Retina (tissue), 1 donor: ENCODE results near the gene RABL6.
A peak's percentile ranks its signal among the peaks of the same experiment; 100 is the strongest.
"Not testable (repeated sequence)": the region's sequence is repeated elsewhere in the genome, so short reads cannot be mapped to it uniquely, and the experiment has no call there.

Experiments used
- DNase-seq: peaks from one replicate; pipeline ENCODE4 v3.0.0-alpha.2; 2016

RABL6 gene, protein sequence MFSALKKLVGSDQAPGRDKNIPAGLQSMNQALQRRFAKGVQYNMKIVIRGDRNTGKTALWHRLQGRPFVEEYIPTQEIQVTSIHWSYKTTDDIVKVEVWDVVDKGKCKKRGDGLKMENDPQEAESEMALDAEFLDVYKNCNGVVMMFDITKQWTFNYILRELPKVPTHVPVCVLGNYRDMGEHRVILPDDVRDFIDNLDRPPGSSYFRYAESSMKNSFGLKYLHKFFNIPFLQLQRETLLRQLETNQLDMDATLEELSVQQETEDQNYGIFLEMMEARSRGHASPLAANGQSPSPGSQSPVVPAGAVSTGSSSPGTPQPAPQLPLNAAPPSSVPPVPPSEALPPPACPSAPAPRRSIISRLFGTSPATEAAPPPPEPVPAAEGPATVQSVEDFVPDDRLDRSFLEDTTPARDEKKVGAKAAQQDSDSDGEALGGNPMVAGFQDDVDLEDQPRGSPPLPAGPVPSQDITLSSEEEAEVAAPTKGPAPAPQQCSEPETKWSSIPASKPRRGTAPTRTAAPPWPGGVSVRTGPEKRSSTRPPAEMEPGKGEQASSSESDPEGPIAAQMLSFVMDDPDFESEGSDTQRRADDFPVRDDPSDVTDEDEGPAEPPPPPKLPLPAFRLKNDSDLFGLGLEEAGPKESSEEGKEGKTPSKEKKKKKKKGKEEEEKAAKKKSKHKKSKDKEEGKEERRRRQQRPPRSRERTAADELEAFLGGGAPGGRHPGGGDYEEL

DNA sequence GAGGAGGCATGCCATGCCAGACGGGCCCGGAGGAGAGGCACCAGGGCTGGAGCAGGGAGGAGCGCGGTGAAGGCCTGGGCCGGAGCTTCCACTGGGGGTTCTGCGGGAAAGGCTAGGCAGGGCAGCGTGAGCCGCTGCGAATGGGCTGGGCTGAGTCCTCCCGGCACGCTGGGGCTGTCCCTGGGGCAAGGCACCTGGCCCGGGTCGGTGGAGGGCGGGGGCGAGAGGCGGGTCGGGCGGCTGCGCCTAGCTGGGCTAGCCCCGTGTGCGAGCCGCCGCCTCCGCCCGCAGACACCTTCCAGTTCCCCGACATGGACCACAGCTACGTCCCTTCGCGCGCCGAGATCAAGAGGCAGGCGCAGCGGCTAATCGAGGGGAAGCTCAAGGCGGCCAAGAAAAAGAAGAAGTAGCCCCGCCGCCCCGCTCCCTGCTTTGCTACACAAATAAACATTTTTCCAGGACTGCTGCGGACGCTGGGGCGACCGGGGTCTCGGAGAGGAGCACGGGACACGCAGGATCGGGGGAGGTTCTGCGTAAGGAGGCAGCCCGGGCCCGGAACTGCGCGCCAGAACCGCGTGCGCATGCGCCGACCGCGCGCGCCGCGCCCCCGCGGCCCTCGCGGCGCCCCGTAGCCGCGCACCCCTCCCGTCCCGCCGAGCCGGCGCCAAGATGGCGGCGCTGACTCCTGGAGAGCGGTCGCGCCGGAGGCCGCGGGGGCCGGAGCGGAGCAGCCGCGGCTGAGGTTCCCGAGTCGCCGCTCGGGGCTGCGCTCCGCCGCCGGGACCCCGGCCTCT is at the start of gene RABL6:
Gene RABL6 (plus strand): TSS at position 668 of the 794 bp plus-strand sequence. CDS start 249 bp downstream, outside the sequence.
- DNase-seq, result peak; percentile 89

DNA sequence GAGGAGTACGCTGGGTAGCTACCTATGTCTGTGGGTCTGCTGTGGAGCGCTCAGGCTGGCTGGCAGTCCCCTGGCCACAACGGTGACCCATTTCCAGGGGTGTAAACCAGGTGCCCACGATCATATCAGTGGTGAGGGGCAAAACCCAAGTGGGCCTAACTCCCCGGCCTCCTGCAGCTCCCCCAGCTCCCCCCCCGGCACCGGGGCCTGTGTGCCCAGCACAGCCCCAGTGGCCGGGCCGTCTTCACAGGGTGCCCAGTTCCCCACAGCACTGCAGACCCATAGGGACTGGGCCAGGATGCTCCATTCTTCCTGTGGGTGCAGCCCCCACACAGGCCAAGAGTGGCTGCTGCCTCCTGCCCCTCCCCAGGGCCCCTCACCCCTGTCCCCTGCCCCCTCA is 48.7 kb upstream of the RABL6 start:
- DNase-seq, result no peak

DNA sequence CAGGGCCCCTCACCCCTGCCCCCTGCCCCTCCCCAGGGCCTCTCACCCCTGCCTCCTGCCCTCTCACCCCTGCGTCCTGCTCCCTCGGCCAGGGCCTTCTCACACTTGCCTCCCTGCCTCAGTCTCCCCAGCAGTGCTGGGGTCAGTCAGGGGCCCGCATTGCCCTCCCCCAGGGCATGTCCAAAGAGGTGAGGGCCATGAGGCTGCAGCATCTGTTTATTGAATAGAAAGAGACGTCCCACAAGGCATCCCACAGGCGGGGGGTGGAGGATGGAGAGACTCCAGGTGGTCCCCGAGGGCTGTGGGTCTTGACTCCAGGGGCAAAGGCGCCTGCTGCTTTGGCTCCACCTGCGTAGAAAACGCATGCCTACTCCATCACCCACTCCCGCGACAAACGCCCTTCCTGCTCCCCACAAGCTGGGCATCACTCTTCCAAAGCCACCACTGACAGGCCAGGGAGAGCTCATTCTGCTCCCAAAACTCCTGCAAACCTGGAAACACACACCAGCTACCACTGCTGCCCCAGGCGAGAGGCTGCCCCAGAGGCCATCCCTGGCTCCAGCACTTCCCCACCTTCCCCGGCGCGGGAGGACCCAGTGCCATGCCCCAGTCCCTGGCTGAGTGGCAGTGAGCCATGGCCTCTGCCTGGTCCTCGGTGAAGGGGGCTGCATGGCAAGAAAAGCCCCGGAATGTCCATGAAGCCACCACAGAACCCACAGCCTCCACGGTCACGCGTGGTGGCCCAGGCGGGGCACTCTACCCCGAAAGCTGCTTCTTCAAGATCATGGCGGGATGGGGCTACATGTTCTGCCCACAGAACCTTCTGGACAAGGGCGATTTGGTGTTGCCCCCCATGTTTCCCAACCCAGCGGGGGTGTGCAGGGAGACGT is 48.1 kb upstream of the RABL6 start:
- no peak for DNase-seq

DNA sequence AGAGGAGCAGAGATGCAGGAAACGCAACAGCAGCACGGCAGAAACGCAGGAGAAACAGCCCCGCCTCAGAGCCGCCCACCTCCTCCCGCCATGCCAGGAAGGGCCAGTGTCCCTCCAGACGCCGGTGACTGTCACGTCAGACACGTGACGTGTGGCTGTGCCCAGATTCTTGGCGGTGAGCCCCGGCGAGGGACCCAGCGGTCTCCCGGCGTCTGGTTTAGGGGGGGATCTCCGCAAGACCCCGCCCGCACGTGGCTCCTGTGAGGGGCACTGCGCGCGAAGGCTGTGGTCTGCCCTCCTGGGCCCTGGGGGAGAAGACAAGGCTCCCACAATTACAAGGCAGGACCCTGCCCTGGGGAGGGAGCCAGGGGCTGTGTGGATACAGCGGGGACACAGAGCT is 47.3 kb upstream of the RABL6 start:
- DNase-seq, result no peak

DNA sequence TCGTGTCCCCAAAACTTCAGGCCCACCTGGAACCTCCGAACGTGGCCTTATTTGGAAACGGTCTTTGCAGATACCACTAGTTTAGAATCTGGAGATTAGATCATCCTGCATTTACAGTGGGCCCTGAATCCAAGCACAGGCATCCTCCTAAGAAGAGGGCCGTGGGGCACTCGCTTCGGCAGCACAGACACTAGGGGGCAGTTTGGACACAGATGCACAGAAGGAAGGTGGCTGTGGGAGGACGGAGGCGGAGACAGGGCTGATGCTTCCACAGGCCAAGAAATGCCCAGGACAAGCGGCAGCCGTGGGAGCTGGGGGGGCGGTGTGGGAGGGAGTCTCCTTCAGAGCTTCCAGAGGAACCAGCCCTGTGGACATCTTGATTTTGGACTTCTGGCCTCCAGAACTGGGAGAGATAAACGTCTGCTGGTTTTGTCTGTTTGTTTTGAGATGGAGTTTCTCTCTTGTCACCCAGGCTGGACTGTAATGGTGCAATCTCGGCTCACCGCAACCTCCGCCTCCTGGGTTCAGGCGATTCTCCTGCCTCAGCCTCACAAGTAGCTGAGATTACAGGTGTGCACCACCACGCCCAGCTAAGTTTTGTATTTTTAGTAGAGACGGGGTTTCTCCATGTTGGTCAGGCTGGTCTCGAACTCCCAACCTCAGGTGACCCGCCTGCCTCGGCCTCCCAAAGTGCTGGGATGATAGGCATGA is 46.8 kb upstream of the RABL6 start:
- peak; percentile 61 for DNase-seq

DNA sequence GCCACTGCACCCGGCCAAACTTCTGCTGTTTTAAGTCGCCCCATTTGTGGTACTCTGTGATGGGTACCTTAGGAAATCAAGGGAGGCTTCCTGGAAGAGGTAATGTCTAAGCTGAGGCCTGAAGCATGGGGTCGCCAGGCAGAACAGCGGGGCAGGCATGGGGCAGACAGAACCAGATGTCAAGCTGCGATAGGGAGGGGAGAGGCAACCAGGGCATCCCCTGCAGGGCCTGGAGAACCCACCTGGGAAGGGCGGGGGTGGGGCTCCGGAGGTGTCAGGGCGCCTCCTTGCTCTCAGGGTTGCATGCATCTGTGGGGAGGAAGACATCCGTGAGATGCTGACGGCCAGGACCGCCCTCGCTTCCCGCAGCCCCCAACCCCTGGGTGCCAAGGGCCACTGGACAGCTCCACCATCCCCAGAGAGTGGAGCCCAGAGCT is 46.2 kb upstream of the RABL6 start:
- DNase-seq, result no peak

DNA sequence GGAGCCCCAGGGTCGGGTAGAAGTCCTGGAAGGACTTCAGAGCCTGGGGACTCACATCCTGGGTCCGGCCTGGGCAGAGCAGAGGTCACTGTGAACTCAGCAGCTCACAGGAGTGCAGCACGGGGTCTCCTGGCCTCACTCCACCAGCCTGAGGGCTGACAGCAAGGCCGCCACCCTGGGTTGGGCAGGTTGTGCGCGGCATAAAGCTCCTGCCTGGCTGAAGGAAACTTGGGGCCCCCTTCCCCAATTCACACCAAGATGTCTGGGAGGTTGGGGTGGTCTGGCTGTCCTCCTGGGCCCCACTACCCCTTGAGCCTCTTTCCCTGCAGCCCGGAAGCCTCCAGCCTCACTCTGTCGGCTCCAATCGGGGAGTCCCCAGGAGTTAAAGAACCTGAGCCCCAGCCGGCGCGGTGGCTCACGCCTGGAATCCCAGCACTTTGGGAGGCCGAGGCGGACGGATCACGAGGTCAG is 45.5 kb upstream of the RABL6 start:
- no peak for DNase-seq

DNA sequence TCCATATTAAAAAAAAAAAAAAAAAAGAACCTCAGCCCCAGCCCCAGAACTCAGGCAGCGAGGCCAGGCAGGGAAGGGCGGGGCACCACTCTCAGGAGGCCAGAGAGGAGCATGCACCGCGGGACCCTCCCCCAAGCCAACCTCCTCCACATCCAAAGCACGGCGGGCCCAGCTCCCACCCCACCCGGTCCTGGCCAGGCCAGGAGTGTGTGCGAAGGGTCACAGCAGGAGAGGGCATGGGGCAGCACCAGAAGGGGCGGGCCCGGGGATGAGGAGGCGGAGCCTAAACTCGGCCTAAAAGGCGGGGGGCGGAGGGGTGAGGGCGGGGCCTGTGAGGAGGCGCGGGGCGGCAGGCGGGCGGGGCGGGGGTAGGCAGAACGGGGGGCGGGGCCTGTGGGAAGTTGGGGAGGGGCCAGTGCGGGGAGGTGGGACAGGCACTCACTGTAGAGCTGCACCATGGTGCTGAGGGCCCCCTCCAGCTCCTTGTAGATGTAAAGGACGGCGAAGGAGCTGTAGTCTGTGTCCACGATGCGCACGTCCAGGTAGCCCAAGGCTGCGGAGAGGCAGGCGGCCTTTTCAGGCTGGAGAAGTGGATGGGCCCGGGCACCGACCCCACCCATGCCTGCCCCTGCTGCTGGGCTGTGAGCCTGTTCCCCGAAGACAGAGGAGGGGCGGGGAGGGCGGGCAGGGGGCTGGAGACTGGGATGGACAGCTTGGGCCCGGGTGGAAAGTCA is 44.7 kb upstream of the RABL6 start:
- DNase-seq, result peak; percentile 57

DNA sequence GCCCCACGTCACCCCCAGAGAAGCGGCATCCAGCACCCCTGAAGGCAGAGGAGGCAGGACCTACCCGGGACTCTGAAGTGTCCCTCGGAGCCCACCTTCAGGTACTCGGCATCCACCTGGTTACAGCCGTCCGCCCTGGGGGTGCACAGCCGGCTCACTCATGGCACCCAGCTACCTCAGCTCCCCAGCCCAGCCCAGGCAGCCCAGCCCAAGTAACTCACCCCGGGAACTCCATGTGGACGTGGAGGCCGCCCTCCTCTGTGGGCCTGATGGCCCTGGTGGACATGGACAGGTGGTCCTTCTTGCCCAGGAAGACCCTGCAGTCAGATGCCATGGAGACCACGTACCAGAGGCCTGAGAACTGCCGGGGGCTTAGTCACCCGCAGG is 44.1 kb upstream of the RABL6 start:
- no peak for DNase-seq

DNA sequence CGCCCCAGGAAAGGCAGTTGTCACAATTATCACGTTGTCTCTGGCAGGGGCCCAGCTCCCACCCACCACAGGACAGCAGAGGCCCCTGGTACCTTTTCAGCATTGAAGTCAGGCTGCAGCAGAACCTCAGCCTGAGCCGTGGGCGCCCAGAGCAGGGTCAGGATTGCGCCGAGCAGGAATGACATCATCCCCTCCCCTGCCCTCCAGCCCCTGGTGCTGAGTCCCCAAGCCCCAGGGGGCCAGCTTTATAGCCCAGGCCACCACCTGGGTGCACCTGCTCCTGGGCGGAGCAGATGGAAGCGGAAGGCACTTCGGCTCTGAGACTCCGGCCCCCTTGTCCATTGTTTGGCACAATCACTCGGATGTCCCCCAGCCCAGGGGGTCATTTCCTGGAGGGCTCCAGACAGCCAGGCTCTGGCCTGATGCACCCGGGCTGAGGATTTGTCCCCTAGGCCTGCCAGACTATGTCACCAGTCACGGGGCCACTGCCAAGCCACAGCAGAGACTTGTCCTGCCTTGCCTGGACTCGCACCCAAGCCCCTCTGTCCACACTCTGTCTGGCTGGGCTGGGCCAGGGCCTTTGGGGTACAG is 43.4 kb upstream of the RABL6 start, which contains the start of gene LCN15:
Gene LCN15 (minus strand): TSS at position 218 of the 591 bp plus-strand sequence. CDS start 30 bp downstream, at position 188.
- DNase-seq, result no peak

DNA sequence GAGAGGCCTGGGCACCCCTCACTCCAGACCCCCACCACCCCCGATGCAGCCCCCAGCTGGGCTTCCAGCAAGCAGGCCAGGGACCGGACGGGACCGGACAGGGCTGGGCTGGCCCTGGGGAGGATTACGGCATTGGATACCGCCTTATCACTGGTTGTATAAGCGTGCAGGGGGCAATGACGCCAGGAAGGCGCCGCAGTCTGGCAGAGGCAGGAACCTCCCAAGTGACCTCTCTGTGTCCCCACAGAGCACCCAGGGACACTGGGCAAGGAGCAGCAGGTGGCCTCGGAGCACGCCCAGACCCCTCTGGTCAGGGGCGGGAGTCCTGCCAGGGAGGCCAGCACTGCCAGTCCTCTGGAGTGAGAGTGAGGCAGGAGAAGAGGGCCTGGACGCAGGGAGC is 42.7 kb upstream of the RABL6 start:
- DNase-seq, result no peak

DNA sequence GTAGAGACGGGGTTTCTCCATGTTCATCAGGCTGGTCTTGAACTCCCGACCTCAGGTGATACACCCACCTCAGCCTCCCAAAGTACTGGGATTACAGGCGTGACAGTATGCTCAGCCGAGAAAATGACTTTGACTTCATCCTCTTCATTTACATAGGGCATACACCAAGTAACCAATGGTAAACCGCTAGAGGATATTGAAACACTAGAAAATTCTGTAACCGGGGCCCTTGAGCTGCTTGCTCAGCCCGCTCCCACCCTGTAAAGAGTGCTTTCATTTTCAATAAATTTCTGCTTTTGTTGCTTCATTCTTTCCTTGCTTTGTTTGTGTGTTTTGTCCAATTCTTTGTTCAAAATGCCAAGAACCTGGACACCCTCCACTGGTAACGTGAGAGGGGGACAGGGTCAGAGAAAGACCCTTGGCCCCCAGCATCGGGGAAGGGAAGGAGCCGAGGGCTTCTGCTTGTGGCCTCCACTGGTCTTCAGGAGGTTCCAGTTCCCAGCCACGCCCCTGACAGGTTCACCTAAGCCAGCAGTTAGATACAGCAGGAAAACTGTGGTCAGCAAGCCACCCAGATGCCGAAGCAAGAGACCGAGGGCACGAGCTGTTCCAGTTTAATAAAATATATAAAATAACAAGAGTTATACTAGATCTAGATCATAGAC is 41.9 kb upstream of the RABL6 start:
- not testable (repeated sequence) for DNase-seq

DNA sequence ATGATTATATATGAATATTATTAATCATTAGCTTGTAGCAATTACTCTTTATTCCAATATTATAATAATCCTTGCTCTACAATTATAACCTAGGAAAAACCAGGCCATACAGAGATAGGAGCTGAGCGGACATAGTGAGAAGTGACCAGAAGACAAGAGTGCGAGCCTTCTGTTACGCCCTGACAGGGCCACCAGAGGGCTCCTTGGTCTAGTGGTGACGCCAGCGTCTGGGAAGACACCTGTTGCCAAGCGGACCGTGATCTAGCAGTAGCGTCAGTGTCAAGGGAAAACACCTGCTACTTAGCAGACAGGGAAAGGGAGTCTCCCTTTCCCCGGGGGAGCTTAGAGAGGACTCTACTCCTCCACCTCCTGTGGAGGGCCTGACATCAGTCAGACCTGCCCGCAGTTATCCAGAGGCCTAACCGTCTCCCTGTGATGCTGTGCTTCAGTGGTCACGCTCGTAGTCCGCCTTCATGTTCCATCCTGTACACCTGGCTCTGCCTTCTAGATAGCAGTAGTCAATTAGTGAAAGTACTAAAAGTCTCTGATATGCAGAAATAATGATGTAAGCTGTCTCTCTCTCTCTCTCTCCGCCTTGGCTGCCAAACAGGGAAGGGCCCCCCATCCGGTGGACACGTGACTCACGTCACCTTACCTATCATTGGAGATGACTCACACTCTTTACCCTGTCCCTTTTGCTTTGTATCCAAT is 41.2 kb upstream of the RABL6 start:
- peak; percentile 61 for DNase-seq

DNA sequence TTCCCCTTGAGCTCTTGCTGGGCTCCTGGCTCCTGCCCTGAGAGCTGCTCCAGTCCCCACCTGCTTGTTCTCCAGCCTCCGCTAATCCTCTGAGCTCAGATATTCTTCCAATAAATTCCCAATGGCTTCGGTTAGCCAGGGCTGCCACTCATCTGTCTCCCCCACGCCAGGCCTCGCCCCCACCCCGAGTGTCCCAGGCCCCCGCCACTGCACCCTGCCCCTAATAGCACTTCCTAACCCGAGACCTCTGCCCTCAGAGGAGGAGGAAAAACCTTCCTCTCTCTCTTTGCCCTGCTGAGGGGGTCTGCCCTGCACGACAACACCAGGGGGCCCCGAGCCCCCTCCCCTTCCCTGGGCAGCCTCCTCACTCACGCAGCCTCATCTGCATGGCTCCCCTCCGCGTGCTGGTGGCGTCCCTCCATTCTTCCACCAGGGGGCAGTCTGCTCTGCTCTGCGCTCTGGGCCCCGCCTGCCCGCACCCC is 38.0 kb upstream of the RABL6 start:
- DNase-seq, result peak; percentile 47

DNA sequence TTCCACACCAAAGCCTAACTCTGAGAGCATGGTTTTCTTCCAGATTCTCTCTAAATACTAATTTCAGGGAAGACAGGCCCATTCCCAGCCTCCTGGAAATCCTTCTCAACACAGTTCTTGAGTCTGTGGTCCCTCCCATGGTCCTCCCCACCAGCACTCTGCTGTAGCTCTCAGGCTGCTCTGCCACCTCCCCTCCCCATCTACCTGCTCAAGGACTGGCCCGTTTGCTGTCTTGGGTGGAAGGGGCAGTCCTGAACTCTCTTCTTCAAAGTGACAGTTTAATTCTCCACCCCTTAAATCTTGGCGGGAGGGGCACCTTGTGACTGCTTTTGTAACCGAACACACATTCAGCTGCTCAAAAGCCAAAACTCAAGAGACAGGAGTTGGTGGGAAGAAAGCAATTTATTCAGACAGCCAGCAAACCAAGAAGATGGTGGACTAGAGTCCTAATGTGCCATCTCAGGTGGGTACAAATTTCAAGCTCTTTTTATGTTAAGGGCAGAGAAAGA is 35.8 kb upstream of the RABL6 start:
- DNase-seq, result no peak

DNA sequence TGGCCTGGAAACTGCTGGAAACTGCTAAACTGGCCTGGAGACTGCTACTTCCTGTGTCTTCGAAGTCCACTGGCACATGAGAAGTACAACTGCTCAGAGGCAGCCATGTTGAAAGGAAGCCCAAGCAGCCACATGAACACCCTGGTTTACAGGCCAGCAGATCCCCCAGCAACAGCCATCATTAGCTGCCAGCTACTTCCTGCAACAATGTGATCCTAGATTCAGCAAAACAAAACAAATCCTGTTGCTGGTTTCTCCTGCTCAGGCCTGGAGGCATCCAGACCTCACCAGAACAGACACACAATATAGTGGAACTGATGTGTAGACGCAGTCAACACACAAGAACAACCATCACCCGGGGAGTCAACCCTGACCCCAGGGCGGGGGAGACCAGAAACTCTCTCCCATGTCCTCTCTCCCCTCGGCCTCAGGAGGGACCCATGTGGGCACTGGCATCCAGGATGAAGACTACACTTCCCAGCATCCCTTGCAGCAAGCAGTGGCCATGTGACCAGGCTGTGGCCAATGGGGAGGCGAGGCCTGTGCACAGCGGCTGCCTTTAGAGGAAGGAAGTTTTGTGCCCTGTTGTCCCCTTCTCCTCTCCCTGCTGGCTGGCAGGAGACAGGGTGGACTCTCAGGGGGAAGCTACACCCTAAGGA is 34.2 kb upstream of the RABL6 start:
- no peak for DNase-seq

DNA sequence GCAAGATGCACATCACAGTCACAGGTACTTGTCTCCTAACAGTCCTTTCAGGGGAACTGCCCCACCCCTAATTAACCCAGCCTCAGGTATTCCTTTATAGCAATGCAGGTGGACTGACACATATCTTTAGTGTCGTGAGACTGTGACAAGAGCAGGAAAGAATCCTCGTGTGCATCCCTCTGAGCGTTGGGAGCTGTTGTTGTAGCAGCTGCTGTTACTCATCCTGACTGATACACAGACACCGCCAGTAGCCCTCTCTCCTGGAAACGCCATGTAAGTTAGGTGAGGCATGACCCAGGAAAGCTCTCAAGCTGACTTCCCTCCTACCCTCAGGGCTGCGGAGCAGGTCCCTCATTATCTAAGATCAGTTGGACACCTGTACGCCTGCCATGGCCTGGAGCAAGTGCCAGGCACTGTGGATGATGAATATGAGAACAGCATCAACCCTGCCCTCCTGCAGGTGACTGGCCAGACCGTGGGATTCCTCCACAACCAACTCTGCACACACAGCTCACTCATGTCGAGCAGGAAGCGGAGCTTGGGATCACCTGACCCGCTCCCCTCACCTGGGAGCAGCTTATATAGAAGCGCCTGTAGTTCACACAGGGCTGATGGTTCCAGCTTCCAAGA is 33.2 kb upstream of the RABL6 start:
- no peak for DNase-seq

DNA sequence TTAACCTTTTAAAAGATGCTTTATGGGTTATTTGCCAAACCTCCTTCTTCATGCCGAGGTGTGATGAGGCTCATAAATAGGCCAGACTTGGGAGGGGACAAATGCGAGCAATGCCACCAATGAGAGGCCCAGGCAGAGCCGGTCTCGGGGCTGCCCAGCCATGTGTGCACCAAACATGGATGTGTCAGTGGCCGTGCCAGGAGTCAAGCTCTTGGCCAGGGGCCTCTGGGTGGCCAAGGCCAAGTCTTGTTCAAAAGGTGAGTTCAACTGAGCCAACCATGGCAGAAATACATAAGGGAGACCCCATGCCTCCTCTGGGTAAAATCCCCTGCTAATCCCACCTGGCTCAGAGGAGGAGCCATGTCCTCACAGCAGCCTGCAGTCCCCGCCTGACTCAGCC is 32.6 kb upstream of the RABL6 start:
- no peak for DNase-seq
